ENCODE results near the gene UNG. TPM values are rescaled to one million over a fixed set of nuclear protein-coding genes. Genes with fewer than 3 reads are reported as not detected.

The UNG gene
- polyA plus RNA-seq, 2 of the 4 experiments (the other 2 are of a cell fraction) = 55.6 to 77.6 TPM

DNA sequence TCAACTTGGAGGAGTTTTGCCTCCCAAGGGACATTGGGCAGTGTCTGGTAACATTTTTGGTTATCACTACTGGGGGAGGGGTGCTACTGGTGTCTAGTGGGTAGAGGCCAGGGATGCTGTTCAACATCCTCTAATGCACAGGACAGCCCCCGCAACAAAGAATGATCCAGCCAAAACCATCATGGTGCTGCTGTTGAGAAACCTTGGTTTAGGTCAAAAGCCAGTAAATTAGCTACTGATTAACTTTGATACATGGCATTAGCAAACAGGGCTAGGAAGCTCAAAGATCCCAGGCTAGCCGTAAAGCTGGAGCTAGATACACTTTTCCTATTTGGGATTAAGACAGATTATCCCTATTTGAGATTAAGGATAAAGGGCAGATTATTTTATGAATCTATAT lies 13.0 kb upstream of the UNG start:
- H3K9me3 ChIP-seq = no peaks in the 10 kb centered on the region
- 74% methylated on average over 2 of the region's 2 CpGs for WGBS (ENCODE audit: missing lambda C conversion rate)
- DNase-seq (ENCODE audit: low read depth in 1 of 2, low spot score in 1 of 2) = no peak
- H3K4me1 ChIP-seq = peaks cover 6% of the 10 kb centered on the region
- no peak overlapping the region for H3K4me3 ChIP-seq
- CTCF ChIA-PET = interaction anchor here (0.6 to 1.8 kb wide), 5 partner anchors 9 to 279 kb away, joined by 3 to 8 read pairs (median 4); partner anchors contain the start of gene ALKBH2
- POLR2A ChIA-PET = no interaction called here
- FAIRE-seq = no peak
- H3K27ac ChIP-seq = no peak overlapping the region
- no peak overlapping the region for H3K4me2 ChIP-seq
- TF ChIP-seq KDM1A (IDR thresholded peaks at IDR 0.05; ENCODE audit: low read depth) = no peak
- TF ChIP-seq, protein P1, sequence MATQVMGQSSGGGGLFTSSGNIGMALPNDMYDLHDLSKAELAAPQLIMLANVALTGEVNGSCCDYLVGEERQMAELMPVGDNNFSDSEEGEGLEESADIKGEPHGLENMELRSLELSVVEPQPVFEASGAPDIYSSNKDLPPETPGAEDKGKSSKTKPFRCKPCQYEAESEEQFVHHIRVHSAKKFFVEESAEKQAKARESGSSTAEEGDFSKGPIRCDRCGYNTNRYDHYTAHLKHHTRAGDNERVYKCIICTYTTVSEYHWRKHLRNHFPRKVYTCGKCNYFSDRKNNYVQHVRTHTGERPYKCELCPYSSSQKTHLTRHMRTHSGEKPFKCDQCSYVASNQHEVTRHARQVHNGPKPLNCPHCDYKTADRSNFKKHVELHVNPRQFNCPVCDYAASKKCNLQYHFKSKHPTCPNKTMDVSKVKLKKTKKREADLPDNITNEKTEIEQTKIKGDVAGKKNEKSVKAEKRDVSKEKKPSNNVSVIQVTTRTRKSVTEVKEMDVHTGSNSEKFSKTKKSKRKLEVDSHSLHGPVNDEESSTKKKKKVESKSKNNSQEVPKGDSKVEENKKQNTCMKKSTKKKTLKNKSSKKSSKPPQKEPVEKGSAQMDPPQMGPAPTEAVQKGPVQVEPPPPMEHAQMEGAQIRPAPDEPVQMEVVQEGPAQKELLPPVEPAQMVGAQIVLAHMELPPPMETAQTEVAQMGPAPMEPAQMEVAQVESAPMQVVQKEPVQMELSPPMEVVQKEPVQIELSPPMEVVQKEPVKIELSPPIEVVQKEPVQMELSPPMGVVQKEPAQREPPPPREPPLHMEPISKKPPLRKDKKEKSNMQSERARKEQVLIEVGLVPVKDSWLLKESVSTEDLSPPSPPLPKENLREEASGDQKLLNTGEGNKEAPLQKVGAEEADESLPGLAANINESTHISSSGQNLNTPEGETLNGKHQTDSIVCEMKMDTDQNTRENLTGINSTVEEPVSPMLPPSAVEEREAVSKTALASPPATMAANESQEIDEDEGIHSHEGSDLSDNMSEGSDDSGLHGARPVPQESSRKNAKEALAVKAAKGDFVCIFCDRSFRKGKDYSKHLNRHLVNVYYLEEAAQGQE (IDR thresholded peaks at IDR 0.05) = no peak
- TF ChIP-seq ZNF302 (CRISPR knock-in tag; IDR thresholded peaks at IDR 0.05) = no peak
- no peak for TF ChIP-seq PHF8 (IDR thresholded peaks at IDR 0.05; ENCODE audit: borderline replicate concordance, low read depth)
- no peak for TF ChIP-seq EP300 (IDR thresholded peaks at IDR 0.05)
- no peak for TF ChIP-seq ATOH8 (CRISPR knock-in tag; IDR thresholded peaks at IDR 0.05; ENCODE audit: low read depth)
- TF ChIP-seq ESRRA (IDR thresholded peaks at IDR 0.05; ENCODE audit: borderline replicate concordance, low read length) = no peak
- no peak for TF ChIP-seq SREBF2 (IDR thresholded peaks at IDR 0.05)
- no peak for TF ChIP-seq ELK1 (IDR thresholded peaks at IDR 0.05; ENCODE audit: low read depth, low read length)
- TF ChIP-seq RAD21 (conservative IDR thresholded peaks at IDR 0.05 in 1 of 2, IDR thresholded peaks at IDR 0.05 in 1 of 2) = no peak
- no peak for TF ChIP-seq CBX8 (IDR thresholded peaks at IDR 0.05)
- ATAC-seq = no peak

DNA sequence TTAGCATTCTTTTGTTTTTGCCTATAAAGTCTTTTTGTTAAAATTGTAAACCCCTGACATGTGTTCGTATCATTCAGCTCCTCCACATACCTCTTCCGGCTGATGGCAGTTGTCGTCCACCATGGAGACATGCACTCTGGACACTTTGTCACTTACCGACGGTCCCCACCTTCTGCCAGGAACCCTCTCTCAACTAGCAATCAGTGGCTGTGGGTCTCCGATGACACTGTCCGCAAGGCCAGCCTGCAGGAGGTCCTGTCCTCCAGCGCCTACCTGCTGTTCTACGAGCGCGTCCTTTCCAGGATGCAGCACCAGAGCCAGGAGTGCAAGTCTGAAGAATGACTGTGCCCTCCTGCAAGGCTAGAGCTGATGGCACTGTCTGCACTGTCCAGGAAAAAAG lies 11.8 kb upstream of the UNG start:
- peaks cover 6% of the 10 kb centered on the region for H3K4me1 ChIP-seq
- DNase-seq (ENCODE audit: low read depth in 1 of 2, low spot score in 1 of 2) (no peak), ATAC-seq (no peak; a peak in 1 of 6 replicates), FAIRE-seq (no peak)
- no peaks in the 10 kb centered on the region for H3K9me3 ChIP-seq
- TF ChIP-seq EP300 (IDR thresholded peaks at IDR 0.05) (no peak), MAFK (IDR thresholded peaks at IDR 0.05; ENCODE audit: partially characterized antibody) (no peak), CBX8 (IDR thresholded peaks at IDR 0.05) (no peak), JUNB (IDR thresholded peaks at IDR 0.05) (no peak), SREBF2 (IDR thresholded peaks at IDR 0.05) (no peak), JUN (IDR thresholded peaks at IDR 0.05) (no peak), SMC3 (IDR thresholded peaks at IDR 0.05) (no peak), RARB (CRISPR knock-in tag; IDR thresholded peaks at IDR 0.05) (no peak), ZC3H11A (IDR thresholded peaks at IDR 0.05) (no peak), MAZ (IDR thresholded peaks at IDR 0.05; ENCODE audit: borderline replicate concordance, low read depth, low read length) (no peak)
- H3K4me3 ChIP-seq = no peak overlapping the region
- POLR2A ChIA-PET = no interaction called here
- CTCF ChIA-PET = interaction anchor here (0.8 to 1.4 kb wide), 3 partner anchors 7 to 280 kb away, joined by 3 to 8 read pairs (median 3); partner anchors contain the start of gene ALKBH2
- H3K27ac ChIP-seq = no peak overlapping the region
- no peak overlapping the region for H3K4me2 ChIP-seq
- 96% methylated on average over 11 of the region's 11 CpGs for WGBS (ENCODE audit: missing lambda C conversion rate)

DNA sequence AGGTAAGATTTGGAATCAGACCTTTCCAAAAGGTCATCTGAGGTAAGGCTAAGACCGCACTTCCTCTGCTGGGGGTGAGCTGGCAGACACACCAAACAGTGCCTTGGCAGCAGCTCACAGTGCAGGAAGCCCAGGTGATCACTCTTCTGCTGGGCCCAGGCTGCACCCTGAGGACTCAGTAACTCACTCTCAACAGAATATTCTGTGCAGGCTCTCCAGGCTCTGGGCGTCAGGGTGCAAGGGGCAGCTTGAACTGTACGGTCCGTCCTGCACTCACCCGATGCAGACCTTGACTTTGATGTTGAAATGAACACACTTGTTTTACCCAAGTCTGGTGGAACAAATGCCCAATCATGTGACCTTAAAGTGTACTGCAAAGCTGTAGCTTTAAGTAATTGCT lies 10.1 kb upstream of the UNG start:
- Histone ChIP-seq H3K9me3 (no peaks in the 10 kb centered on the region), H3K27ac (no peak overlapping the region), H3K4me2 (no peak overlapping the region), H3K4me1 (peaks cover 17% of the 10 kb centered on the region), H3K4me3 (no peak overlapping the region)
- WGBS (ENCODE audit: missing lambda C conversion rate) = 76% methylated on average over 5 of the region's 5 CpGs
- ChIA-PET POLR2A (no interaction called here), CTCF (interaction anchor here (0.6 to 1.8 kb wide), 10 partner anchors 9 to 517 kb away, joined by 3 to 6 read pairs (median 4); no protein-coding TSS in a partner anchor)
- DNase-seq (ENCODE audit: low read depth in 1 of 2, low spot score in 1 of 2) (no peak), FAIRE-seq (no peak), ATAC-seq (no peak; a peak in 1 of 6 replicates)
- no peak for TF ChIP-seq NFE2L2 (conservative IDR thresholded peaks at IDR 0.05; ENCODE audit: low read length)
- no peak for TF ChIP-seq CEBPB (IDR thresholded peaks at IDR 0.05)
- TF ChIP-seq, protein P2, sequence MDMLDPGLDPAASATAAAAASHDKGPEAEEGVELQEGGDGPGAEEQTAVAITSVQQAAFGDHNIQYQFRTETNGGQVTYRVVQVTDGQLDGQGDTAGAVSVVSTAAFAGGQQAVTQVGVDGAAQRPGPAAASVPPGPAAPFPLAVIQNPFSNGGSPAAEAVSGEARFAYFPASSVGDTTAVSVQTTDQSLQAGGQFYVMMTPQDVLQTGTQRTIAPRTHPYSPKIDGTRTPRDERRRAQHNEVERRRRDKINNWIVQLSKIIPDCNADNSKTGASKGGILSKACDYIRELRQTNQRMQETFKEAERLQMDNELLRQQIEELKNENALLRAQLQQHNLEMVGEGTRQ (IDR thresholded peaks at IDR 0.05) = no peak
- TF ChIP-seq ZC3H11A (IDR thresholded peaks at IDR 0.05) = no peak
- TF ChIP-seq EP300 (IDR thresholded peaks at IDR 0.05) = no peak
- no peak for TF ChIP-seq ZSCAN20 (CRISPR knock-in tag; IDR thresholded peaks at IDR 0.05)
- TF ChIP-seq BCL3 (IDR thresholded peaks at IDR 0.05) = no peak
- no peak for TF ChIP-seq HEYL (CRISPR knock-in tag; IDR thresholded peaks at IDR 0.05)
- no peak for TF ChIP-seq HOXB5 (CRISPR knock-in tag; IDR thresholded peaks at IDR 0.05)
- TF ChIP-seq PBX3 (IDR thresholded peaks at IDR 0.05) = no peak
- no peak for TF ChIP-seq MYC (IDR thresholded peaks at IDR 0.05; ENCODE audit: borderline replicate concordance, low read length)

All from A549 (cell line).